Measurements from ENCODE around the gene KRT14.

DNA sequence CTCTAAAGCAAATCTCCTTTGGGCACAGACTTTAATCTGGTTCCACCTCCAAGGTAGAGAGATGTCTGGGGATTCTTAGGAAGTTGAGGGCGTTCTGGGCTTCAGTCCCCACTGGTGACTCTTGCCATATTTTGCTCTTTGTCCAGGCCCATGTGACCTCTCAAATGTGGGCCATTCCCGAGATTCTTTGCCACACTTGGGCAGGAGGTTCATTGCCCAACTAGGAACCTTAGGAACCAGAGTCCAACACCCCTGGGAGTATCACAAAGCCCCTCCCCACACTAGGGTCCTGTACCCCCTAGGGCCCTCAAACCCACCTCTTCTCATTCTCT, 6.5 kb downstream of the KRT14 start:
- no peak for TF ChIP-seq POLR2A (IDR thresholded peaks at IDR 0.05)
- TF ChIP-seq, protein P1, sequence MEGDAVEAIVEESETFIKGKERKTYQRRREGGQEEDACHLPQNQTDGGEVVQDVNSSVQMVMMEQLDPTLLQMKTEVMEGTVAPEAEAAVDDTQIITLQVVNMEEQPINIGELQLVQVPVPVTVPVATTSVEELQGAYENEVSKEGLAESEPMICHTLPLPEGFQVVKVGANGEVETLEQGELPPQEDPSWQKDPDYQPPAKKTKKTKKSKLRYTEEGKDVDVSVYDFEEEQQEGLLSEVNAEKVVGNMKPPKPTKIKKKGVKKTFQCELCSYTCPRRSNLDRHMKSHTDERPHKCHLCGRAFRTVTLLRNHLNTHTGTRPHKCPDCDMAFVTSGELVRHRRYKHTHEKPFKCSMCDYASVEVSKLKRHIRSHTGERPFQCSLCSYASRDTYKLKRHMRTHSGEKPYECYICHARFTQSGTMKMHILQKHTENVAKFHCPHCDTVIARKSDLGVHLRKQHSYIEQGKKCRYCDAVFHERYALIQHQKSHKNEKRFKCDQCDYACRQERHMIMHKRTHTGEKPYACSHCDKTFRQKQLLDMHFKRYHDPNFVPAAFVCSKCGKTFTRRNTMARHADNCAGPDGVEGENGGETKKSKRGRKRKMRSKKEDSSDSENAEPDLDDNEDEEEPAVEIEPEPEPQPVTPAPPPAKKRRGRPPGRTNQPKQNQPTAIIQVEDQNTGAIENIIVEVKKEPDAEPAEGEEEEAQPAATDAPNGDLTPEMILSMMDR (IDR thresholded peaks at IDR 0.05): no peak

Measured in suprapubic skin (tissue), 3 donors.